Tibial nerve (tissue), 4 donors: Measurements from ENCODE around the gene MYO9B. TPM values are rescaled to one million over a fixed set of nuclear protein-coding genes. Genes with fewer than 3 reads are reported as not detected.

Experiments used
- DNase-seq, 2 donors: peaks; one replicate each; pipeline ENCODE4 v3.0.0-alpha.2; 2019; ENCODE audit warnings: low spot score in 2 of 2
- H3K27ac ChIP-seq, 4 donors: fragments of 200-600 bp; sonication (generic) in 3 of 4; one replicate each; pipeline ENCODE4 v1.5.1; 2017 to 2019; ENCODE audit warnings: mild to moderate bottlenecking in 1 of 4
- H3K27me3 ChIP-seq, 2 donors: fragments of 200-600 bp; sonication (generic) in 1 of 2; one replicate each; pipeline versions ENCODE4 v1.5.1 to v1.6.0; 2017 to 2019
- H3K36me3 ChIP-seq, 3 donors: fragments of 200-600 bp; sonication (generic); one replicate each; pipeline ENCODE4 v1.5.1; 2018 to 2019
- H3K4me1 ChIP-seq, 4 donors: fragments of 200-600 bp; sonication (generic) in 3 of 4; one replicate each; pipeline ENCODE4 v1.5.1; 2017 to 2019
- H3K4me3 ChIP-seq, 4 donors: fragments of 200-600 bp; sonication (generic) in 3 of 4; one replicate each; pipeline ENCODE4 v1.5.1; 2017 to 2019; ENCODE audit warnings: mild to moderate bottlenecking in 1 of 4, moderate library complexity in 1 of 4
- H3K9me3 ChIP-seq, 4 donors: fragments of 200-600 bp; sonication (generic) in 3 of 4; one replicate each; pipeline ENCODE4 v1.5.1; 2017 to 2019
- EP300 ChIP-seq, 2 donors: sonication (generic); formaldehyde crosslinking; IDR thresholded peaks; one replicate each; pipeline ENCODE4 v1.6.1; 2017; ENCODE audit warnings: antibody characterized with exemption in 2 of 2, mild to moderate bottlenecking in 1 of 2
- POLR2A ChIP-seq, 2 donors: fragments of 450-650 bp; IDR thresholded peaks; one replicate each; pipeline ENCODE4 v1.6.1; 2017; ENCODE audit warnings: antibody characterized with exemption in 2 of 2, mild to moderate bottlenecking in 2 of 2, moderate library complexity in 2 of 2
- WGBS, 2 donors: methylation state at CpG; one replicate each; pipeline ENCODE4 v1.1.5; 2018; 5-methylcytosine and 5-hydroxymethylcytosine counted together
- total RNA-seq, 4 donors: library from RNA; depleted of rRNA; stranded (reverse); fragments of >200 nt; gene quantifications; one replicate each; pipeline ENCODE4 v1.1.0, GENCODE V29; 2016
- TF ChIP-seq, protein P1 (sequence below), 5 experiments: fragments of 200-600 bp in 3 of 5; fragments of 450-650 bp in 2 of 5; sonication (generic) in 3 of 5; IDR thresholded peaks; one replicate each; pipeline ENCODE4 v1.5.1; 2016 to 2019; ENCODE audit warnings: antibody characterized with exemption in 5 of 5, mild to moderate bottlenecking in 3 of 5, moderate library complexity in 2 of 5

The MYO9B gene
- total RNA-seq, 4 donors from 2014 or later, result 61.7 to 201 (median 115) TPM

GRCh38 chr19:17260842-17261325, 185.3 kb downstream of the MYO9B start:
- DNase-seq, result peak; percentile 43 to 64

GRCh38 chr19:17262557-17262956, 187.0 kb downstream of the MYO9B start:
- WGBS, 2 donors, result 60 to 68% methylated on average over 14 to 16 of the region's 16 CpGs
- peaks cover 0 to 16% (median 0%) of the 10 kb centered on the region in 4 donors for H3K9me3 ChIP-seq
- no peak for DNase-seq
- H3K36me3 ChIP-seq, result no peaks in the 10 kb centered on the region
- TF ChIP-seq POLR2A (IDR thresholded peaks at IDR 0.05) (no peak), EP300 (IDR thresholded peaks at IDR 0.05) (no peak)
- TF ChIP-seq, protein P1, sequence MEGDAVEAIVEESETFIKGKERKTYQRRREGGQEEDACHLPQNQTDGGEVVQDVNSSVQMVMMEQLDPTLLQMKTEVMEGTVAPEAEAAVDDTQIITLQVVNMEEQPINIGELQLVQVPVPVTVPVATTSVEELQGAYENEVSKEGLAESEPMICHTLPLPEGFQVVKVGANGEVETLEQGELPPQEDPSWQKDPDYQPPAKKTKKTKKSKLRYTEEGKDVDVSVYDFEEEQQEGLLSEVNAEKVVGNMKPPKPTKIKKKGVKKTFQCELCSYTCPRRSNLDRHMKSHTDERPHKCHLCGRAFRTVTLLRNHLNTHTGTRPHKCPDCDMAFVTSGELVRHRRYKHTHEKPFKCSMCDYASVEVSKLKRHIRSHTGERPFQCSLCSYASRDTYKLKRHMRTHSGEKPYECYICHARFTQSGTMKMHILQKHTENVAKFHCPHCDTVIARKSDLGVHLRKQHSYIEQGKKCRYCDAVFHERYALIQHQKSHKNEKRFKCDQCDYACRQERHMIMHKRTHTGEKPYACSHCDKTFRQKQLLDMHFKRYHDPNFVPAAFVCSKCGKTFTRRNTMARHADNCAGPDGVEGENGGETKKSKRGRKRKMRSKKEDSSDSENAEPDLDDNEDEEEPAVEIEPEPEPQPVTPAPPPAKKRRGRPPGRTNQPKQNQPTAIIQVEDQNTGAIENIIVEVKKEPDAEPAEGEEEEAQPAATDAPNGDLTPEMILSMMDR (IDR thresholded peaks at IDR 0.05), result no peak
- peaks cover 0 to 7% (median 0%) of the 10 kb centered on the region in 4 donors for H3K4me1 ChIP-seq
- peak overlapping the region in 1 of 4 donors; percentile 4 for H3K4me3 ChIP-seq
- no peak overlapping the region for H3K27ac ChIP-seq
- no peaks in the 10 kb centered on the region for H3K27me3 ChIP-seq

More at GRCh38 chr19:17260842-17261325, 185.3 kb downstream of the MYO9B start:
- 25% methylated on average over 15 of the region's 15 CpGs for WGBS, 2 donors
- no peaks in the 10 kb centered on the region for H3K36me3 ChIP-seq
- H3K4me3 ChIP-seq, result no peak overlapping the region
- no peak overlapping the region for H3K27ac ChIP-seq
- no peaks in the 10 kb centered on the region for H3K27me3 ChIP-seq
- TF ChIP-seq, protein P1 (IDR thresholded peaks at IDR 0.05), result peak; percentile 77 to 87 (median 80)
- no peak for TF ChIP-seq EP300 (IDR thresholded peaks at IDR 0.05)
- peaks cover 0 to 2% (median 0%) of the 10 kb centered on the region in 4 donors for H3K4me1 ChIP-seq
- peaks cover 0 to 16% (median 0%) of the 10 kb centered on the region in 4 donors for H3K9me3 ChIP-seq

Other genes starting within 250 kb of the MYO9B start
- gene SIN3B, start 246.4 kb upstream of the MYO9B start, total RNA-seq, result 100 to 1,000 TPM in 1 of 4 donors, 10 to 100 TPM in 3; 75.2 to 152 (median 86.3) TPM
- 10 to 100 TPM in 1 of 4 donors, 1 to 10 TPM in 3; 1.3 to 12.9 (median 1.8) TPM for gene F2RL3, start 186.8 kb upstream of the MYO9B start, total RNA-seq
- gene CPAMD8, start 49.0 kb upstream of the MYO9B start, total RNA-seq, result 10 to 100 TPM in 3 of 4 donors, 1 to 10 TPM in 1; 9.8 to 26.3 (median 14.4) TPM
- gene HAUS8, start 325 bp upstream of the MYO9B start, total RNA-seq, result 10 to 100 TPM in 1 of 4 donors, 1 to 10 TPM in 3; 2.6 to 11.6 (median 4.3) TPM
- 10 to 100 TPM; 17.4 to 50.0 (median 28.0) TPM for gene USE1, start 139.6 kb downstream of the MYO9B start, total RNA-seq
- gene OCEL1, start 150.4 kb downstream of the MYO9B start, total RNA-seq, result 10 to 100 TPM in 1 of 4 donors, 1 to 10 TPM in 3; 3.3 to 30.0 (median 5.8) TPM
- 10 to 100 TPM; 30.0 to 46.0 (median 39.5) TPM for gene NR2F6, start 170.1 kb downstream of the MYO9B start, total RNA-seq
- gene USHBP1, start 189.0 kb downstream of the MYO9B start, total RNA-seq, result 10 to 100 TPM in 2 of 4 donors, 1 to 10 TPM in 2; 3.1 to 29.4 (median 17.5) TPM
- gene BABAM1, start 191.7 kb downstream of the MYO9B start, total RNA-seq, result 10 to 100 TPM; 60.0 to 72.0 (median 67.0) TPM
- 1 to 10 TPM in 2 of 4 donors, under 1 TPM in 2; 0.44 to 2.1 (median 0.90) TPM for gene ANKLE1, start 206.1 kb downstream of the MYO9B start, total RNA-seq
- 10 to 100 TPM; 15.7 to 22.9 (median 19.9) TPM for gene ABHD8, start 227.6 kb downstream of the MYO9B start, total RNA-seq
- 100 to 1,000 TPM; 143 to 187 (median 175) TPM for gene MRPL34, start 230.1 kb downstream of the MYO9B start, total RNA-seq
- 10 to 100 TPM in 1 of 4 donors, 1 to 10 TPM in 3; 5.7 to 14.7 (median 7.8) TPM for gene DDA1, start 233.8 kb downstream of the MYO9B start, total RNA-seq